Measurements from ENCODE around the gene ISOC2. TPM values are rescaled to one million over a fixed set of nuclear protein-coding genes. Genes with fewer than 3 reads are reported as not detected.

Gene ISOC2
- total RNA-seq, 1 experiment from 2014 or later: 102 TPM

- no peak for DNase-seq
- no peaks in the 10 kb centered on the region for H3K4me1 ChIP-seq (ENCODE audit: low read length)
- no peaks in the 10 kb centered on the region for H3K79me2 ChIP-seq (ENCODE audit: low read length)
- no peaks in the 10 kb centered on the region for H4K20me1 ChIP-seq (ENCODE audit: insufficient read depth, low read depth, low read length)
- no peak overlapping the region for H3K4me2 ChIP-seq (ENCODE audit: low read depth, low read length, poor library complexity, severe bottlenecking)
- H3K9ac ChIP-seq (ENCODE audit: low read length): no peak overlapping the region
- no peak overlapping the region for H2AFZ ChIP-seq (ENCODE audit: low read length)
- no peaks in the 10 kb centered on the region for H3K27me3 ChIP-seq (ENCODE audit: low read length)
- H3K36me3 ChIP-seq (ENCODE audit: insufficient read depth, low read length): no peaks in the 10 kb centered on the region
- no peaks in the 10 kb centered on the region for H3K9me2 ChIP-seq (replicated peaks; ENCODE audit: insufficient read depth, low read length)
- no peak overlapping the region for H3K27ac ChIP-seq (ENCODE audit: low read length)
- no peaks in the 10 kb centered on the region for H3K9me3 ChIP-seq (ENCODE audit: low read length)
- H3K4me3 ChIP-seq (ENCODE audit: low read length): no peak overlapping the region
These were observed 17.5 kb downstream of the ISOC2 start for GRCh38 chr19:55443824-55444480.

DNA sequence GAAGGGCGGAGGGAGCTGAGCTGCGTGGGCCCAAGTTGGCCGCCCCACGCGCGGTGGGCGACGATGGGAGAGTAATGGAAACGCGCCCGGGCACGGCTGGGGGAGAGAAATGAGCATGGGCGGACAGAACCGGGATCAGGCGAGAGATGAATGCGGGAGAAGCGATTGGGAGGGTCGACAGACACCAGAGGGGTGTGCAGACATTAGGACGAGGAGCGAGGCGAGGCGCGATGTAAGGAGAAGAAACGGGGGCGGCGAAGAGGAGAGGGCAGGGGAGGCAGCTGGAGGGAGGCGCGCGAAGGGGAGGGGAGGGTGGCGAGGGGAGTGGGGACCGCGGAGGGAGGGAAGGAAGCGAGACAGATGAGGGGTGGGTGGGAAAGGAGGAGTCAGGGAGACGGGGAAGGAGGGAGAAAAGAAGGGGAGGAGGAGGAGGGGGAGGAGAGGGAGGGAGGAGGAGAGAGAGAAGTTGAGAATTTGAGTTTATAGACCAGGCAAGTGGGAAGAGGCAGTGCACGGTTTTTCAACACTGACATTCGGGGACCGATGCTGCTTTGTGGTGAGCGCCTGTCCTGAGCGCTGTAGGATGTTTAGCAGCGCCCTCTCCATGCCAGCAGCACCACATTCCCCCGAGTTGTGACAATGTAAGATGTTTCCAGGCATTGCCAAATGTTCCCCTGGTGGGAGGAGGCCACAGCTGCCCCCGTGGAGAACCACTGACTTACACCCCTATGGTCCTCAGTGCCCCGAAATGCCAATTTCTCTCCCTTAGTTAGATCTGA is 18.2 kb downstream of the ISOC2 start, which contains the start of gene SHISA7:
Gene SHISA7 (minus strand): TSS at position 256 of the 779 bp plus-strand sequence. CDS start 437 bp downstream, outside the sequence.
- Histone ChIP-seq H3K9me2 (replicated peaks; ENCODE audit: insufficient read depth, low read length) (no peaks in the 10 kb centered on the region), H3K79me2 (ENCODE audit: low read length) (no peaks in the 10 kb centered on the region), H3K4me3 (ENCODE audit: low read length) (no peak within 1 kb of the TSS), H2AFZ (ENCODE audit: low read length) (no peak within 1 kb of the TSS), H3K4me2 (ENCODE audit: low read depth, low read length, poor library complexity, severe bottlenecking) (no peak within 1 kb of the TSS), H3K27ac (ENCODE audit: low read length) (no peak within 1 kb of the TSS), H3K36me3 (ENCODE audit: insufficient read depth, low read length) (no peaks in the 10 kb centered on the region), H3K9me3 (ENCODE audit: low read length) (no peaks in the 10 kb centered on the region), H4K20me1 (ENCODE audit: insufficient read depth, low read depth, low read length) (no peaks in the 10 kb centered on the region), H3K27me3 (ENCODE audit: low read length) (no peaks in the 10 kb centered on the region), H3K4me1 (ENCODE audit: low read length) (no peaks in the 10 kb centered on the region), H3K9ac (ENCODE audit: low read length) (no peak within 1 kb of the TSS)
- no peak for DNase-seq

- Histone ChIP-seq H3K4me2 (ENCODE audit: low read depth, low read length, poor library complexity, severe bottlenecking) (no peak overlapping the region), H3K79me2 (ENCODE audit: low read length) (no peaks in the 10 kb centered on the region), H3K27ac (ENCODE audit: low read length) (no peak overlapping the region), H3K36me3 (ENCODE audit: insufficient read depth, low read length) (no peaks in the 10 kb centered on the region), H3K9ac (ENCODE audit: low read length) (no peak overlapping the region), H3K27me3 (ENCODE audit: low read length) (no peaks in the 10 kb centered on the region), H3K9me2 (replicated peaks; ENCODE audit: insufficient read depth, low read length) (no peaks in the 10 kb centered on the region), H3K9me3 (ENCODE audit: low read length) (no peaks in the 10 kb centered on the region), H3K4me3 (ENCODE audit: low read length) (no peak overlapping the region), H4K20me1 (ENCODE audit: insufficient read depth, low read depth, low read length) (no peaks in the 10 kb centered on the region), H3K4me1 (ENCODE audit: low read length) (no peaks in the 10 kb centered on the region), H2AFZ (ENCODE audit: low read length) (no peak overlapping the region)
- no peak for DNase-seq
These were observed 19.0 kb downstream of the ISOC2 start for GRCh38 chr19:55442372-55442961.

DNA sequence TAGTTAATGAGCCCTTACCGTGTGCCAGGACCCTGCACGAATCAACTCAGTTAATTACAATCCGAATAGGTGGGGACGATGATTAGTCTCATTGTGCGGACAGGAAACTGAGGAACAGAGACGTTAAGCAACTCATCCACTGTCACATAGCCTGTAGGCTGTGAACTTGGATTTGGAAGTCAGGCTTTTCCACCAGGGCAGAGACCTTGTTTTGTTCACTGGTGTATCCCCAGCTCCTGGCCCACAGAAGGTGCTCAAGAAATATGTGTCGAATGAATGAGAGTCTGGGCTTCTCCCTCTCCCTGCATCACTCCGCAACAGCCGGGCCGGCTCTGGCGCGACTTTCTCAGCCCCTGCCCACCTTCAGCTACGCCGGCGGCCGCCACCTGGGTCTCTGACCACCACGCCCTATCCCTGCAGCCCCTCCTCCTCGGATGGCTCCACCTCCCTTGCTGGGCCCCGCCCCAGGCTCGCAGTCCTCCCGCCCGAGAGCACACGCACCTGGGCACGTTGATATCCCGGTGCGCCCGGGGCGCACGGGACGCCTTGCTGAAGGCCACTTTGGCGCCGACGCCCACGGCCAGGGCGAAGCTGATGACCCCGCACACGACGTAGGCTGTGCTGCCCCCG is 19.6 kb downstream of the ISOC2 start:
- Histone ChIP-seq H3K79me2 (ENCODE audit: low read length) (no peaks in the 10 kb centered on the region), H3K4me1 (ENCODE audit: low read length) (no peaks in the 10 kb centered on the region), H3K4me3 (ENCODE audit: low read length) (no peak overlapping the region), H3K4me2 (ENCODE audit: low read depth, low read length, poor library complexity, severe bottlenecking) (no peak overlapping the region), H3K9me3 (ENCODE audit: low read length) (no peaks in the 10 kb centered on the region), H3K9ac (ENCODE audit: low read length) (no peak overlapping the region), H2AFZ (ENCODE audit: low read length) (no peak overlapping the region), H3K27ac (ENCODE audit: low read length) (no peak overlapping the region), H3K36me3 (ENCODE audit: insufficient read depth, low read length) (no peaks in the 10 kb centered on the region), H3K9me2 (replicated peaks; ENCODE audit: insufficient read depth, low read length) (no peaks in the 10 kb centered on the region), H3K27me3 (ENCODE audit: low read length) (no peaks in the 10 kb centered on the region), H4K20me1 (ENCODE audit: insufficient read depth, low read depth, low read length) (no peaks in the 10 kb centered on the region)
- no peak for DNase-seq

GRCh38 chr19:55441319-55441691 is 20.1 kb downstream of the ISOC2 start:
- Histone ChIP-seq H3K4me1 (ENCODE audit: low read length) (no peaks in the 10 kb centered on the region), H3K4me3 (ENCODE audit: low read length) (no peak overlapping the region), H3K4me2 (ENCODE audit: low read depth, low read length, poor library complexity, severe bottlenecking) (no peak overlapping the region), H3K27me3 (ENCODE audit: low read length) (no peaks in the 10 kb centered on the region), H3K9me2 (replicated peaks; ENCODE audit: insufficient read depth, low read length) (no peaks in the 10 kb centered on the region), H3K27ac (ENCODE audit: low read length) (no peak overlapping the region), H4K20me1 (ENCODE audit: insufficient read depth, low read depth, low read length) (no peaks in the 10 kb centered on the region), H3K9me3 (ENCODE audit: low read length) (no peaks in the 10 kb centered on the region), H3K36me3 (ENCODE audit: insufficient read depth, low read length) (no peaks in the 10 kb centered on the region), H2AFZ (ENCODE audit: low read length) (no peak overlapping the region), H3K79me2 (ENCODE audit: low read length) (no peaks in the 10 kb centered on the region), H3K9ac (ENCODE audit: low read length) (no peak overlapping the region)
- DNase-seq: no peak

- no peak overlapping the region for H3K9ac ChIP-seq (ENCODE audit: low read length)
- H4K20me1 ChIP-seq (ENCODE audit: insufficient read depth, low read depth, low read length): no peaks in the 10 kb centered on the region
- H3K4me3 ChIP-seq (ENCODE audit: low read length): no peak overlapping the region
- H3K36me3 ChIP-seq (ENCODE audit: insufficient read depth, low read length): no peaks in the 10 kb centered on the region
- no peak for DNase-seq
- no peaks in the 10 kb centered on the region for H3K79me2 ChIP-seq (ENCODE audit: low read length)
- no peak overlapping the region for H2AFZ ChIP-seq (ENCODE audit: low read length)
- H3K9me3 ChIP-seq (ENCODE audit: low read length): no peaks in the 10 kb centered on the region
- H3K4me2 ChIP-seq (ENCODE audit: low read depth, low read length, poor library complexity, severe bottlenecking): no peak overlapping the region
- no peaks in the 10 kb centered on the region for H3K4me1 ChIP-seq (ENCODE audit: low read length)
- H3K9me2 ChIP-seq (replicated peaks; ENCODE audit: insufficient read depth, low read length): no peaks in the 10 kb centered on the region
- no peaks in the 10 kb centered on the region for H3K27me3 ChIP-seq (ENCODE audit: low read length)
- H3K27ac ChIP-seq (ENCODE audit: low read length): no peak overlapping the region
These were observed 20.9 kb downstream of the ISOC2 start for GRCh38 chr19:55440411-55441105.

DNA sequence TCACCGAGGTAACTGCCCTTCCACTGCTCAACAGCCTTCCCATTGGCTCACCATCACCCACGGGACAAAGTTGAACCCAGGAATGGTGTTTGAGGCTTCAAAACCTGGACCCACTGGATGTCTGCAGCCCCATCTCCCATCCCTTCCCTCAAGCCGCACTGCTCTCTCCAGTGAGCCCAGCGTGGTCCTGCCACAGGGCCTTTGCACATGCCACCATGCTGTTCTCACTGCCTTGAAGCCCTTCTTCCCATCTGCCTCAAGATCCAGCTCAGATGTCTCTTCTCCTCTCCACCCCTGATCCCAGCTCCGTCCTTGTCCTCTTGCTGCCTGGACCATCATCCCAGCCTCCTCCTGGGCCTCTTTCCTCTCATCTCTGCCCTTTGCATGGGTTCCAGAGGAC is 22.4 kb downstream of the ISOC2 start:
- DNase-seq: no peak
- H3K27me3 ChIP-seq (ENCODE audit: low read length): no peaks in the 10 kb centered on the region

More for the DNA sequence above, 22.4 kb downstream of the ISOC2 start:
- Histone ChIP-seq H4K20me1 (ENCODE audit: insufficient read depth, low read depth, low read length) (no peaks in the 10 kb centered on the region), H3K27ac (ENCODE audit: low read length) (no peak overlapping the region), H3K9ac (ENCODE audit: low read length) (no peak overlapping the region), H3K79me2 (ENCODE audit: low read length) (no peaks in the 10 kb centered on the region), H3K4me2 (ENCODE audit: low read depth, low read length, poor library complexity, severe bottlenecking) (no peak overlapping the region), H3K4me1 (ENCODE audit: low read length) (no peaks in the 10 kb centered on the region), H3K9me2 (replicated peaks; ENCODE audit: insufficient read depth, low read length) (no peaks in the 10 kb centered on the region), H3K4me3 (ENCODE audit: low read length) (no peak overlapping the region), H2AFZ (ENCODE audit: low read length) (no peak overlapping the region), H3K36me3 (ENCODE audit: insufficient read depth, low read length) (no peaks in the 10 kb centered on the region), H3K9me3 (ENCODE audit: low read length) (no peaks in the 10 kb centered on the region; the same call in 1 of the 2 replicates)

All from Karpas-422 (cell line).